Fibroblast of pulmonary artery (primary cell): Measurements from ENCODE around the gene BLTP3A.
"Not testable (repeated sequence)": the region's sequence is repeated elsewhere in the genome, so short reads cannot be mapped to it uniquely, and the experiment has no call there.

ENCODE experiments used
- DNase-seq: peaks from one replicate; pipeline ENCODE4 v3.0.0-alpha.2; 2010; ENCODE audit warnings: low read depth
- H3K4me3 ChIP-seq: replicated peaks from 2 replicates; pipeline ENCODE4 v1.5.1; 2011; ENCODE audit warnings: low read depth, mild to moderate bottlenecking, control low read depth, low read length, moderate library complexity
- TF ChIP-seq, protein P1 (sequence below): IDR thresholded peaks from 2 replicates; pipeline ENCODE4 v1.5.1; 2011; ENCODE audit warnings: mild to moderate bottlenecking, control low read depth, low read length, inconsistent platforms; ENCODE audit errors: missing control alignments

The BLTP3A gene, protein sequence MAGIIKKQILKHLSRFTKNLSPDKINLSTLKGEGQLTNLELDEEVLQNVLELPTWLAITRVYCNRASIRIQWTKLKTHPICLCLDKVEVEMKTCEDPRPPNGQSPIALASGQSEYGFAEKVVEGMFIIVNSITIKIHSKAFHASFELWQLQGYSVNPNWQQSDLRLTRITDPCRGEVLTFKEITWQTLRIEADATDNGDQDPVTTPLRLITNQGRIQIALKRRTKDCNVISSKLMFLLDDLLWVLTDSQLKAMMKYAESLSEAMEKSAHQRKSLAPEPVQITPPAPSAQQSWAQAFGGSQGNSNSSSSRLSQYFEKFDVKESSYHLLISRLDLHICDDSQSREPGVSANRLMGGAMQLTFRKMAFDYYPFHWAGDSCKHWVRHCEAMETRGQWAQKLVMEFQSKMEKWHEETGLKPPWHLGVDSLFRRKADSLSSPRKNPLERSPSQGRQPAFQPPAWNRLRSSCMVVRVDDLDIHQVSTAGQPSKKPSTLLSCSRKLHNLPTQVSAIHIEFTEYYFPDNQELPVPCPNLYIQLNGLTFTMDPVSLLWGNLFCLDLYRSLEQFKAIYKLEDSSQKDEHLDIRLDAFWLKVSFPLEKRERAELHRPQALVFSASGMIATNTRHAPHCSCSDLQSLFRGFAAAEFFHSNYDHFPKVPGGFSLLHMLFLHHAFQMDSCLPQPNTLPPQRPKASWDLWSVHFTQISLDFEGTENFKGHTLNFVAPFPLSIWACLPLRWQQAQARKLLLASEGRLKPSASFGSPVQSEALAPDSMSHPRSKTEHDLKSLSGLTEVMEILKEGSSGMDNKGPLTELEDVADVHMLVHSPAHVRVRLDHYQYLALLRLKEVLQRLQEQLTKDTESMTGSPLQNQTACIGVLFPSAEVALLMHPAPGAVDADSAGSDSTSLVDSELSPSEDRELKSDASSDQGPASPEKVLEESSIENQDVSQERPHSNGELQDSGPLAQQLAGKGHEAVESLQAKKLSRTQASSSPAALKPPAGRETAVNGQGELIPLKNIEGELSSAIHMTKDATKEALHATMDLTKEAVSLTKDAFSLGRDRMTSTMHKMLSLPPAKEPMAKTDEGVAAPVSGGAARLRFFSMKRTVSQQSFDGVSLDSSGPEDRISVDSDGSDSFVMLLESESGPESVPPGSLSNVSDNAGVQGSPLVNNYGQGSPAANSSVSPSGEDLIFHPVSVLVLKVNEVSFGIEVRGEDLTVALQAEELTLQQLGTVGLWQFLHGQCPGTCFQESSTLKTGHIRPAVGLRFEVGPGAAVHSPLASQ (N-terminal part only)

DNA sequence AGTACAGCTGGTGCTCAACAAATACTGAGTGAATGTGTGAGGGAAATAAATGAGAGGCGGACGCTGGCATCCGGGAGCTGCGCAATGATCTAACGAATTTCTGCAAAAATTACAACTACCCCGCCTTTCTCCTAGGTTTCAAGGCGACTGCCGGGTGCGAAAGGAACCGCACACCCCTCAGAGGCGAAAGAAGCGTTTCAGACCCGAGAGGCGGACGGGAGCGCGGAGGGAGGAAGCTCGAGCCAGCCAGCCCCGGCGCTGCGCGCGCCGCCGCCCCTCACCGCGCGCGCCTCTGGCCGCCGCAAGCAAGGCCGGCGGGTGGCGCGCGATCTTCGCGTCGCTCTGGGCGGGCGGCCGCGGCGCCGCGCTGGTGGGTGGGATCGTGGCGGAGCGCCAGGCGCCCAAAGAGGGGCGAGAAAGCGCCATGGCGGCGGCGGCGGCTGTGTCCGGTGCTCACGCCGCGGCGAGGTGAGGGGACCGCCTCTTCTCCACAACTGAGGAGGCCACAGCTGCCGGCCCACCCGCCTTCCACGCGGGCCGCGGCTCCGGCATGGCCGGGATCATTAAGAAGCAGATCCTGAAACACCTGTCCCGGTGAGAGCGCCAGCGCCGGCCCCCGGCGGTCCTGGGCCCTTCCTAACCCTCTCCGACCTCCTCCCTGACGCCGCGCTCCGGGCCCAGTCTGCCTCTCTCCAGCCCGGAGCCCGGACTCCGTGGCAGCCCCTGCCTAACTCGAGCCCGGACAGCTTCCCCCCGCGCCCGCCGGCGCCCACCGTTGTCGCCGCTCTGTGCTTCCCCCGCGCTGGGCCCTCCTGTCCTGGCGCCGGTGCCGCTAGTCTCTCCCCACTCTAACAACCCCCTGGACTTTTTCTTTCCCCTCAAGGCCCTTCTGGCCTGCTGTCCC is at the start of gene BLTP3A:
BLTP3A (plus strand) TSS at position 383 of the 904 bp plus-strand sequence; CDS start at position 551, 168 bp downstream.
- peak; percentile 66 for DNase-seq
- TF ChIP-seq, protein P1, sequence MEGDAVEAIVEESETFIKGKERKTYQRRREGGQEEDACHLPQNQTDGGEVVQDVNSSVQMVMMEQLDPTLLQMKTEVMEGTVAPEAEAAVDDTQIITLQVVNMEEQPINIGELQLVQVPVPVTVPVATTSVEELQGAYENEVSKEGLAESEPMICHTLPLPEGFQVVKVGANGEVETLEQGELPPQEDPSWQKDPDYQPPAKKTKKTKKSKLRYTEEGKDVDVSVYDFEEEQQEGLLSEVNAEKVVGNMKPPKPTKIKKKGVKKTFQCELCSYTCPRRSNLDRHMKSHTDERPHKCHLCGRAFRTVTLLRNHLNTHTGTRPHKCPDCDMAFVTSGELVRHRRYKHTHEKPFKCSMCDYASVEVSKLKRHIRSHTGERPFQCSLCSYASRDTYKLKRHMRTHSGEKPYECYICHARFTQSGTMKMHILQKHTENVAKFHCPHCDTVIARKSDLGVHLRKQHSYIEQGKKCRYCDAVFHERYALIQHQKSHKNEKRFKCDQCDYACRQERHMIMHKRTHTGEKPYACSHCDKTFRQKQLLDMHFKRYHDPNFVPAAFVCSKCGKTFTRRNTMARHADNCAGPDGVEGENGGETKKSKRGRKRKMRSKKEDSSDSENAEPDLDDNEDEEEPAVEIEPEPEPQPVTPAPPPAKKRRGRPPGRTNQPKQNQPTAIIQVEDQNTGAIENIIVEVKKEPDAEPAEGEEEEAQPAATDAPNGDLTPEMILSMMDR = no peak
- H3K4me3 ChIP-seq = peak within 1 kb of the TSS; percentile 79

DNA sequence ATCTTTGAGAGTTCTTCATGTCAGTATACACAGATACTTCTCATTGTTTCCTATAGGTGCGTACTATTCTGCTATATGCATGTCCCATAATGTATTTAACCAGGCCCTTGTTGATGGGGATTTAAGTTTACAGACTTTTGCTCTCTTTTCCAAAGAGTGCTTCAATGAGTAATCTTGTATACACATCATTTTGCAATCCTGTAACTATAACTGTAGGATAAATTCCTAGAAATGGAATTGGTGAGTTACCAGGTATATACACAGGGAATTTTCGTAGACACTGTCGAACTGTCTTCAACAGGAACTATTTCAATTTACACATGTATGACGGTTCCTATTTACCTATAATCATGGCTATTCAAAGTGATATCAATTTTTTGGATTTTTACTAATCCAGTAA is 49.8 kb upstream of the BLTP3A start:
- TF ChIP-seq, protein P1 = no peak
- H3K4me3 ChIP-seq = no peak overlapping the region
- DNase-seq = no peak

DNA sequence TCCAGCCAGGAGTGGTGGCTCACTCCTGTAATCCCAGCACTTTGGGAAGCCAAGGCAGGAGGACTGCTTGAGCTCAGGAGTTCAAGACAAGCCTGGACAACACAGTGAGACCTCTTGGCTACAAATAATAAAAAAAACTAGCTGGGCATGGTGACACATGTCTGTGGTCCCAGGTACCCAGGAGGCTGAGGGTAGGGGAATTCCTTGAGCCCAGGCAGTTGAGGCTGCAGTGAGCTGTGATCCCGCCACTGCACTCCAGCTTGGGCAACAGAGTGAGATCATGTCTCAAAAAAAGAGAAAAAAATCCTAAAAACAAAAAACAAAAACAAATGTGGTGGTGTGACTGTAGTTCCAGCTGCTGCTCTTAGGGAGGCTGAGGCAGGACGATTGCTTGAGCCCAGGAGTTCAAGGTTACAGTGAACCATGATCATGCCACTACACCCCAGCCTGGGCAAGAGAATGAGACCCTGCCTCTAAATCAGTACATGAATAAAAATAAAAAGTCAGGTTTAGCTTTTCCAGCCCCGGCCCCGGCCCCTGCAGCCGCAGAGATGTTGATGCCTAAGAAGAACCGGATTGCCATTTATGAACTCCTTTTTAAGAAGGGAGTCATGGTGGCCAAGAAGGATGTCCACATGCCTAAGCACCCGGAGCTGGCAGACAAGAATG is 48.1 kb upstream of the BLTP3A start:
- TF ChIP-seq, protein P1 = no peak
- no peak for DNase-seq
- H3K4me3 ChIP-seq = no peak overlapping the region

DNA sequence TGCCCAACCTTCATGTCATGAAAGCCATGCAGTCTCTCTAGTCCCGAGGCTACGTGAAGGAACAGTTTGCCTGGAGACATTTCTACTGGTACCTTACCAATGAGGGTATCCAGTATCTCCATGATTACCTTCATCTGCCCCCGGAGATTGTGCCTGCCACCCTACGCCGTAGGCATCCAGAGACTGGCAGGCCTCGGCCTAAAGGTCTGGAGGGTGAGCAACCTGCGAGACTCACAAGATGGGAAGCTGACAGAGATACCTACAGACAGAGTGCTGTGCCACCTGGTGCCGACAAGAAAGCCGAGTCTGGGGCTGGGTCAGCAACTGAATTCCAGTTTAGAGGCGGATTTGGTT is 47.6 kb upstream of the BLTP3A start:
- H3K4me3 ChIP-seq, DNase-seq: not testable (repeated sequence)

DNA sequence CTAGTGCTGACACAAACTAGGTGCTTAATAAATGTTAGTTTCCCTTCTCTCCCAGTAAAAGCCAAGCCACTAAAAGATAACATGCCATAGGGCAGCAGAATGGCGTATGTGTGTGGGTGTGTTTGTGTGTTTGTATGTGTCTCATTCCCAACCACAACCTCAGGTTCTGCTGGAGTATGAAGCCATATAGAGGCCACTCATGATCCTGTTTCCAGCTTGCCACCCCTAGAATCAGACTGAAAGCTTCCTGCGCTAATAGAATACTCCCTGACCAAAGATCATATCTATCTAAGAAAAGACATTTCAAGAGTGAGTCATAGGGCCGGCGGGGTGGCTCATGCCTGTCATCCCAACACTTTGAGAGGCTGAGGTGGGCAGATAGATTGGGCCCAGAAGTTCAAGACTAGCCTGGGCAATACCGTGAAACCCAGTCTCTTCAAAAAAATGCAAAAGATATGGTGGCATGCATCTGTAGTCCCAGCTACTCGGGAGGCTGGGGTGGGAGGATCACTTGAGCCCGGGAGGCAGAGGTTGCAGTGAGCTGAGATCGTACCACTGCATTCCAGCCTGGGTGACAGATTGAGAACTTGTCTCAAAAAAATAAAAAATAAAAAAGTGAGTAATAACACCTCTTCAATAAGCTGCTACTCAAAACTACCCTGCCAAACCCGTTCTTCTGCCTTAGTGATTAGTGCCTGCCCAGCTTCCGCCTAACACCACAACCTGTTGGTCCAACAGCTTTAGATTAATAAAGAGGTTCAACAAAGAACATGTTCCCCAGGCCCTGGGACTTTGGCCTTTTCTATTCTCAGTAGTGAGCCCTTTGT is 46.4 kb upstream of the BLTP3A start:
- TF ChIP-seq, protein P1 = no peak
- H3K4me3 ChIP-seq = no peak overlapping the region
- peak; percentile 51 for DNase-seq
